HCT116 (cell line): ENCODE measurements around the gene PIBF1. TPM values are rescaled to one million over a fixed set of nuclear protein-coding genes. Genes with fewer than 3 reads are reported as not detected.

ENCODE experiments used
- ATAC-seq: fragments of 200-7000 bp; cut with Tn5 transposase; 2 replicates; pipeline ENCODE4 v1.9.1; 2020; ENCODE audit warnings: mild to moderate bottlenecking, moderate library complexity
- BruUV-seq: library from RNA; stranded (reverse); fragments of 400-500 nt; replicated peaks from 2 replicates; lab custom pipeline; 2021; lab: Mats Ljungman, UMichigan
- CTCF ChIA-PET: fragments of 300-600 bp; sonication (Branson Sonifier 250); formaldehyde crosslinking; loops from one replicate; lab custom pipeline; 2021; ENCODE audit warnings: antibody characterized with exemption; lab: Charles Lee
- POLR2A ChIA-PET: fragments of 300-600, 350-600 bp; sonication (Branson Sonifier 250); formaldehyde crosslinking; loops from one replicate; lab custom pipeline; 2021; ENCODE audit warnings: antibody characterized with exemption; lab: Charles Lee
- RAD21 ChIA-PET, 2 experiments: fragments of 300-600 bp; sonication (Branson Sonifier 250); formaldehyde crosslinking; loops; one replicate each; lab custom pipeline; 2023; ENCODE audit warnings: low total read pairs in 2 of 2; ENCODE audit not compliant: uncharacterized antibody in 2 of 2, unreplicated experiment in 2 of 2, low non-redundant PET in 1 of 2; lab: Charles Lee
- DNase-seq: peaks from one replicate; pipeline ENCODE4 v3.0.0-alpha.2; 2010; ENCODE audit warnings: low read depth, low spot score
- H2AFZ ChIP-seq: fragments of 200-600 bp; shearing (Covaris generic), sonication (generic); 2 replicates; pipeline ENCODE4 v1.6.1; 2017; ENCODE audit warnings: low read depth, mixed run types, mixed read lengths, antibody characterized with exemption, low read length; ENCODE audit not compliant: poor library complexity, severe bottlenecking
- H3K27ac ChIP-seq: 2 replicates; pipeline ENCODE4 v1.5.1; 2012; ENCODE audit warnings: low read depth, low read length
- H3K27me3 ChIP-seq: fragments of 200-600 bp; sonication (generic); 2 replicates; pipeline ENCODE4 v1.6.1; 2016; ENCODE audit warnings: mixed run types, low read length, mixed read lengths; ENCODE audit not compliant: insufficient read depth
- H3K36me3 ChIP-seq, 2 experiments: fragments of 200-500 bp in 1 of 2; fragments of 200-600 bp in 1 of 2; sonication (Bioruptor generic) in 1 of 2; sonication (generic) in 1 of 2; 2 replicates each; pipeline versions ENCODE4 v1.5.1 to v1.6.1; 2014 to 2016; ENCODE audit warnings: low read length in 2 of 2, inconsistent platforms in 1 of 2, mixed read lengths in 1 of 2, mixed run types in 1 of 2; ENCODE audit not compliant: insufficient read depth in 2 of 2, control insufficient read depth in 1 of 2
- H3K4me1 ChIP-seq, 2 experiments: fragments of 200-600 bp in 1 of 2; sonication (generic) in 1 of 2; 2 replicates each; pipeline versions ENCODE4 v1.5.1 to v1.6.1; 2012 to 2017; ENCODE audit warnings: low read length in 2 of 2, inconsistent platforms in 1 of 2, mild to moderate bottlenecking in 1 of 2, mixed read lengths in 1 of 2, mixed run types in 1 of 2, moderate library complexity in 1 of 2; ENCODE audit not compliant: insufficient read depth in 2 of 2, control insufficient read depth in 1 of 2
- H3K4me2 ChIP-seq: fragments of 200-600 bp; sonication (generic); 2 replicates; pipeline ENCODE4 v1.6.1; 2017; ENCODE audit warnings: mixed run types, low read length, mixed read lengths
- H3K4me3 ChIP-seq, 2 experiments: fragments of 200-600 bp in 1 of 2; sonication (generic) in 1 of 2; replicated peaks in 1 of 2; 2 replicates each; pipeline ENCODE4 v1.5.1; 2011 to 2016; ENCODE audit warnings: low read length in 2 of 2, control low read depth in 1 of 2, low read depth in 1 of 2, mild to moderate bottlenecking in 1 of 2, mixed read lengths in 1 of 2, mixed run types in 1 of 2
- H3K79me2 ChIP-seq: fragments of 200-600 bp; sonication (generic); 2 replicates; pipeline ENCODE4 v1.6.1; 2017; ENCODE audit warnings: mild to moderate bottlenecking, mixed run types, low read length, moderate library complexity, mixed read lengths; ENCODE audit not compliant: insufficient read depth
- H3K9ac ChIP-seq: fragments of 200-600 bp; sonication (generic); 2 replicates; pipeline ENCODE4 v1.6.1; 2016; ENCODE audit warnings: low read length, mixed read lengths
- H3K9me2 ChIP-seq: fragments of 200-600 bp; sonication (generic), shearing (Covaris generic); 2 replicates; pipeline ENCODE4 v1.6.1; 2017; ENCODE audit warnings: mixed run types, mild to moderate bottlenecking, moderate library complexity; ENCODE audit not compliant: insufficient read depth
- H3K9me3 ChIP-seq, 2 experiments: fragments of 200-500 bp in 1 of 2; fragments of 200-600 bp in 1 of 2; sonication (Bioruptor generic) in 1 of 2; sonication (generic) in 1 of 2; 2 replicates each; pipeline ENCODE4 v1.6.1; 2014 to 2017; ENCODE audit warnings: low read length in 2 of 2, mixed read lengths in 2 of 2, inconsistent platforms in 1 of 2, low read depth in 1 of 2, mild to moderate bottlenecking in 1 of 2, mixed run types in 1 of 2, moderate library complexity in 1 of 2; ENCODE audit not compliant: control insufficient read depth in 1 of 2, insufficient read depth in 1 of 2
- H4K20me1 ChIP-seq: fragments of 200-600 bp; sonication (generic), shearing (Covaris generic); 2 replicates; pipeline ENCODE4 v1.6.1; 2017; ENCODE audit warnings: mixed run types, mild to moderate bottlenecking, moderate library complexity; ENCODE audit not compliant: insufficient read depth
- CTCF ChIP-seq, 3 experiments: fragments of 200-600 bp in 1 of 3; sonication (generic) in 1 of 3; IDR thresholded peaks in 2 of 3; conservative IDR thresholded peaks in 1 of 3; 2 replicates each; pipeline ENCODE4 v1.5.1; 2012 to 2017; ENCODE audit warnings: low read depth in 2 of 3, low read length in 2 of 3, antibody characterized with exemption in 1 of 3, borderline replicate concordance in 1 of 3, control low read depth in 1 of 3, mild to moderate bottlenecking in 1 of 3, mixed read lengths in 1 of 3, mixed run types in 1 of 3, moderate library complexity in 1 of 3; ENCODE audit not compliant: insufficient read depth in 1 of 3
- EGR1 ChIP-seq: IDR thresholded peaks from 2 replicates; pipeline ENCODE4 v1.6.1; 2012; ENCODE audit warnings: low read depth
- ELF1 ChIP-seq: IDR thresholded peaks from 2 replicates; pipeline ENCODE4 v1.6.1; 2012; ENCODE audit warnings: low read depth, borderline replicate concordance
- MAX ChIP-seq: IDR thresholded peaks from 2 replicates; pipeline ENCODE4 v1.6.1; 2012
- POLR2AphosphoS5 ChIP-seq: IDR thresholded peaks from 2 replicates; pipeline ENCODE4 v1.6.1; 2011; ENCODE audit warnings: mild to moderate bottlenecking, low read depth, low read length, moderate library complexity
- RAD21 ChIP-seq: IDR thresholded peaks from 2 replicates; pipeline ENCODE4 v1.6.1; 2012; ENCODE audit warnings: low read depth, mild to moderate bottlenecking
- REST ChIP-seq: IDR thresholded peaks from 2 replicates; pipeline ENCODE4 v1.6.1; 2012; ENCODE audit warnings: low read depth
- SIN3A ChIP-seq: IDR thresholded peaks from 2 replicates; pipeline ENCODE4 v1.6.1; 2012; ENCODE audit warnings: low read depth
- SP1 ChIP-seq: IDR thresholded peaks from 2 replicates; pipeline ENCODE4 v1.6.1; 2012; ENCODE audit warnings: low read depth
- SRF ChIP-seq: IDR thresholded peaks from 2 replicates; pipeline ENCODE4 v1.6.1; 2012; ENCODE audit warnings: low read depth
- ZFX ChIP-seq: fragments of 450-650 bp; IDR thresholded peaks from 2 replicates; pipeline ENCODE4 v1.6.1; 2017
- intact Hi-C: fragments of 100-400 bp; cut with micrococcal nuclease; formaldehyde crosslinking; loops from 2 replicates; pipeline ENCODE4 v1.10.0; 2022
- total RNA-seq: library from RNA; stranded (reverse); gene quantifications from one replicate; pipeline ENCODE4 v1.2.1, GENCODE V29; 2021; ENCODE audit not compliant: unreplicated experiment

The PIBF1 gene
- total RNA-seq, 1 experiment from 2014 or later, result 21.1 TPM

GRCh38 chr13:73040484-73040883 is 258.6 kb downstream of the PIBF1 start:
- Histone ChIP-seq H3K4me3 (no peak overlapping the region), H3K4me1 (no peaks in the 10 kb centered on the region), H3K9me2 (no peaks in the 10 kb centered on the region), H3K27me3 (no peaks in the 10 kb centered on the region), H3K79me2 (no peaks in the 10 kb centered on the region), H3K9me3 (no peaks in the 10 kb centered on the region)
- CTCF ChIA-PET, result no interaction called here
- intact Hi-C loops, result no loop called here
- no peak for TF ChIP-seq ZFX
- no peak for TF ChIP-seq SIN3A
- TF ChIP-seq RAD21, result no peak
- TF ChIP-seq REST, result no peak
- no peak for TF ChIP-seq SRF
- TF ChIP-seq POLR2AphosphoS5, result no peak
- TF ChIP-seq ELF1, result no peak
- TF ChIP-seq CTCF (IDR thresholded peaks at IDR 0.05 in 2 of 3, conservative IDR thresholded peaks at IDR 0.05 in 1 of 3; ENCODE audit: borderline replicate concordance in 1 of 3, insufficient read depth in 1 of 3, low read depth in 2 of 3, low read length in 2 of 3), result no peak
- TF ChIP-seq SP1, result no peak
- TF ChIP-seq EGR1, result no peak
- no peak for TF ChIP-seq MAX
- TF ChIP-seq, all 23 proteins: peak for 0
- DNase-seq (no peak), ATAC-seq (no peak)
- H3K27ac ChIP-seq, result no peak overlapping the region
- H2AFZ ChIP-seq, result no peak overlapping the region
- POLR2A ChIA-PET, result no interaction called here
- no peak overlapping the region for H3K9ac ChIP-seq
- no peaks in the 10 kb centered on the region for H4K20me1 ChIP-seq
- no TSS peak for BruUV-seq
- RAD21 ChIA-PET, result no interaction called here
- no peak overlapping the region for H3K4me2 ChIP-seq
- H3K36me3 ChIP-seq, result no peaks in the 10 kb centered on the region
